ENCODE measurements around the gene CDCA5.

The CDCA5 gene

DNA sequence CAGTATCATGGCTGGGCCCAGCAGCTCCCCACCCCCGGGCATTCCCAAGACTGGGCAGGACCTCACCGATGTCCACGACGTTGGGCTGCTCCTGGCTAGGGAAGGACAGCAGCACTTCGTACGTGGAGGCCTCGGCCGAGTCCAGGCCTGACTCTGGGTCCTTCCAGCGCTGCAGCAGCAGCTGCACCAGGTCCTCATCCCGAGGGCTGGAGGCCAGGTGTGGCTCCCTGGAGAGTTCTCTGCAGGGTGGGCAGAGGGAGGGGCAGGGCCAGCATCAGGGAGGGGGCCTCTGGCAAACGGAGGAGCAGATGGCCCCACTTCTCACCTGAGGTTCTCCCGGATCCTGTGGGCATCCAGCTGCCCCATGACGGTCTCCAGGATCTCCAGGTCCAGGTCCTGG is 25.8 kb downstream of the CDCA5 start:
- FAIRE-seq (no peak), DNase-seq (ENCODE audit: insufficient read length, low spot score) (no peak)
- TF ChIP-seq, protein P1, sequence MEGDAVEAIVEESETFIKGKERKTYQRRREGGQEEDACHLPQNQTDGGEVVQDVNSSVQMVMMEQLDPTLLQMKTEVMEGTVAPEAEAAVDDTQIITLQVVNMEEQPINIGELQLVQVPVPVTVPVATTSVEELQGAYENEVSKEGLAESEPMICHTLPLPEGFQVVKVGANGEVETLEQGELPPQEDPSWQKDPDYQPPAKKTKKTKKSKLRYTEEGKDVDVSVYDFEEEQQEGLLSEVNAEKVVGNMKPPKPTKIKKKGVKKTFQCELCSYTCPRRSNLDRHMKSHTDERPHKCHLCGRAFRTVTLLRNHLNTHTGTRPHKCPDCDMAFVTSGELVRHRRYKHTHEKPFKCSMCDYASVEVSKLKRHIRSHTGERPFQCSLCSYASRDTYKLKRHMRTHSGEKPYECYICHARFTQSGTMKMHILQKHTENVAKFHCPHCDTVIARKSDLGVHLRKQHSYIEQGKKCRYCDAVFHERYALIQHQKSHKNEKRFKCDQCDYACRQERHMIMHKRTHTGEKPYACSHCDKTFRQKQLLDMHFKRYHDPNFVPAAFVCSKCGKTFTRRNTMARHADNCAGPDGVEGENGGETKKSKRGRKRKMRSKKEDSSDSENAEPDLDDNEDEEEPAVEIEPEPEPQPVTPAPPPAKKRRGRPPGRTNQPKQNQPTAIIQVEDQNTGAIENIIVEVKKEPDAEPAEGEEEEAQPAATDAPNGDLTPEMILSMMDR (IDR thresholded peaks at IDR 0.05; ENCODE audit: insufficient read depth, missing control alignments): no peak

GRCh38 chr11:65057526-65057925 is 26.3 kb downstream of the CDCA5 start:
- FAIRE-seq (no peak), DNase-seq (ENCODE audit: insufficient read length, low spot score) (no peak)
- TF ChIP-seq, protein P1 (IDR thresholded peaks at IDR 0.05; ENCODE audit: insufficient read depth, missing control alignments): no peak

DNA sequence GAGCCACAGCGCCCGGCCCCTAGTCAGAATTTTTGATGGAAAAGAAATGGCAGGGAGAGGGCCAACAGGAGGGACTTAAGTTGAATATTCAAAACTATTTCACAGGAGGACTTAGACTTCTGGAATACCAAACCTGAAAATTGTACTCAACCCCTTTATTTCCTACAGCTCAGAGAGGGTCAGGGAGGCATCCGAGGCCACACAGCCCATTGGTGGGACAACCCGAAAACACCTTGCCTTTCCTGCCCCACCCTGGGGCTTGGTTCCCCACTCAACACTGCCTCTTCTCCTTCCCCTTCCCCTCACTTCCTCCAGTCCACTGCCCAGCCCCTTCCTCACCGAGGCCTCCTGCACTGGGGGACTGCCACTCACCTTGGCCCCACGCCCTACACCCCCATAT is 26.8 kb downstream of the CDCA5 start:
- DNase-seq (ENCODE audit: insufficient read length, low spot score): no peak
- TF ChIP-seq, protein P1 (IDR thresholded peaks at IDR 0.05; ENCODE audit: insufficient read depth, missing control alignments): no peak
- FAIRE-seq: no peak

DNA sequence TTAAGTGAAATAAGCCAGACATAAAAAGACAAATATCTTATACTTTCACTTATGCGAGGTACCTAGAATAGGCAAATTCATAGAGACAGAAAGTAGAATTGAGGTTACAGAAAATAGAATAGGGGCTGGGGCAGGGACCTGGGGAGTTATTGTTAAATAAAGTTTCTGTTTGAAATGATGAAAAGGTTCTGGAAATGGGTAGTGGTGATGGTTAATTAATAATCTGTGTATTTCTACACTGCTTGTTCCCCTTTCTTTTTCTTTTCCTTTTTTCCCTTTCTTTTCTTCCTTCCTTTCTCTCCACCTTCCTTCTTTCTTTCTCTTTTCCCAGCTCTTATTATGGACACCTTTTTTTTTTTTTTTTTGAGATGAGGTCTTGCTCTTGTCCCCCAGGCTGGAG is 28.3 kb downstream of the CDCA5 start:
- DNase-seq (ENCODE audit: insufficient read length, low spot score) (no peak), FAIRE-seq (no peak)
- TF ChIP-seq, protein P1 (IDR thresholded peaks at IDR 0.05; ENCODE audit: insufficient read depth, missing control alignments): no peak

DNA sequence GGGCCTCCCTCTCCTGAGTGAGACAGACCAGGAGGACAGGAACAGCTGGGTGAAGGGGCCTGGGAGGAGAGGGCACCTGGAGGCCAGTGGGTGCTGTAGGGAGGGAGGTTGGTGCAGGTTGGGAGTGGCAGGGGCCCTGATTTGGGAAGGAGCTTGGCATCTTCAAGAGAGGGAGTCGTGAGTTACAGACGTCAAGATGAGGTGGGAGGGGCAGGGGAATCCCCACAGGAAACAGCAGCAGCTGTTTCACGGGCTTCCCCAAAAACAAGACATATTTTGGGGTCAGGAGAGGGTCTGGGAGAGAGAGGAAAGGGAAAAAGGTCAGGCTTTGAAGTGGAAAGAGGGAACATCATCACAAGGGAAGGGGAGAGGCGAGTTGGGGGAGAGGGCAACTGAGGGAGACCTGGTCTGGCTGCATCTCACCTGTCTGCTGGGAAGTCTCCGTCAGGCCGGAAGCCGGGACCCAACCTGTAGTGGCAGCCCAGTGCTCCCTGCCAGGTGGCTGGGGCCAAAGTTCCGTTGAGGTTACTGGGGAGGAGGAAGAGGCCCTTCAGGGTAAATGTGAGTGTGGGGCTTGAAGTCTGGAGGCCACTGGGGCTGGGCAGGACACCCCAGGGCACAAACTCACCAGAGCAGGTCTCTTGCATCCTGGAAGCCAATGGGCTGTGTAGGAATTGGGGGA is 29.9 kb downstream of the CDCA5 start:
- no peak for FAIRE-seq
- TF ChIP-seq, protein P1 (IDR thresholded peaks at IDR 0.05; ENCODE audit: insufficient read depth, missing control alignments): no peak
- no peak for DNase-seq (ENCODE audit: insufficient read length, low spot score)

- TF ChIP-seq, protein P1 (IDR thresholded peaks at IDR 0.05; ENCODE audit: insufficient read depth, missing control alignments): no peak
- no peak for DNase-seq (ENCODE audit: insufficient read length, low spot score)
- no peak for FAIRE-seq
These were observed 32.4 kb downstream of the CDCA5 start for GRCh38 chr11:65051398-65051858.

GRCh38 chr11:65047581-65048422 is 36.0 kb downstream of the CDCA5 start:
- DNase-seq (ENCODE audit: insufficient read length, low spot score) (no peak), FAIRE-seq (no peak)
- TF ChIP-seq, protein P1 (IDR thresholded peaks at IDR 0.05; ENCODE audit: insufficient read depth, missing control alignments): no peak
